GM11168 (cell line): ENCODE measurements around the gene ATP1B4.

Experiments
- in situ Hi-C: fragments of 300-500 bp; cut with MboI; formaldehyde crosslinking; loops from one replicate; pipeline ENCODE4 v1.12.0; 2022; ENCODE audit warnings: low sequenced_read_pairs; ENCODE audit not compliant: unreplicated experiment

Gene ATP1B4

GRCh38 chrX:120372667-120373370, 10.9 kb downstream of the ATP1B4 start:
- in situ Hi-C loops = no loop called here

- in situ Hi-C loops = no loop called here
Measured at GRCh38 chrX:120377179-120377578, 15.3 kb downstream of the ATP1B4 start.

- in situ Hi-C loops = no loop called here
Measured at GRCh38 chrX:120377715-120378114, 15.8 kb downstream of the ATP1B4 start.

- in situ Hi-C loops = no loop called here
Measured at GRCh38 chrX:120378570-120378969, 16.7 kb downstream of the ATP1B4 start.

GRCh38 chrX:120379937-120380681, 18.2 kb downstream of the ATP1B4 start:
- in situ Hi-C loops = no loop called here

- in situ Hi-C loops = no loop called here
Measured at GRCh38 chrX:120380699-120381098, 18.8 kb downstream of the ATP1B4 start.

- in situ Hi-C loops = no loop called here
Measured at GRCh38 chrX:120401301-120401700, 39.4 kb downstream of the ATP1B4 start.

- in situ Hi-C loops = no loop called here
Measured at GRCh38 chrX:120402369-120402768, 40.5 kb downstream of the ATP1B4 start.

GRCh38 chrX:120406638-120407037, 44.7 kb downstream of the ATP1B4 start:
- in situ Hi-C loops = no loop called here

- in situ Hi-C loops = no loop called here
Measured at GRCh38 chrX:120408168-120408567, 46.3 kb downstream of the ATP1B4 start.

GRCh38 chrX:120419463-120419862, 57.6 kb downstream of the ATP1B4 start:
- in situ Hi-C loops = no loop called here

GRCh38 chrX:120426599-120426998, 64.7 kb downstream of the ATP1B4 start:
- in situ Hi-C loops = no loop called here

GRCh38 chrX:120428309-120428708, 66.4 kb downstream of the ATP1B4 start:
- in situ Hi-C loops = no loop called here

GRCh38 chrX:120429776-120430540, 68.1 kb downstream of the ATP1B4 start:
- in situ Hi-C loops = no loop called here
